Glomerular endothelial cell (primary cell): ENCODE measurements around the gene TMEM179B. TPM values are rescaled to one million over a fixed set of nuclear protein-coding genes. Genes with fewer than 3 reads are reported as not detected.
"Not testable (repeated sequence)": the region's sequence is repeated elsewhere in the genome, so short reads cannot be mapped to it uniquely, and the experiment has no call there.

Source experiments
- DNase-seq: peaks from one replicate; pipeline ENCODE4 v3.0.0-alpha.2; 2011; ENCODE audit warnings: low read depth, low spot score; ENCODE audit errors: extremely low read depth
- total RNA-seq: library from RNA; depleted of rRNA; stranded (reverse); fragments of >200 nt; gene quantifications from 2 replicates; pipeline ENCODE4 v1.2.3, GENCODE V29; 2015

TMEM179B gene, protein sequence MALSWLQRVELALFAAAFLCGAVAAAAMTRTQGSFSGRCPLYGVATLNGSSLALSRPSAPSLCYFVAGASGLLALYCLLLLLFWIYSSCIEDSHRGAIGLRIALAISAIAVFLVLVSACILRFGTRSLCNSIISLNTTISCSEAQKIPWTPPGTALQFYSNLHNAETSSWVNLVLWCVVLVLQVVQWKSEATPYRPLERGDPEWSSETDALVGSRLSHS
- 63.9 and 65.4 TPM in 2 replicates for total RNA-seq

DNA sequence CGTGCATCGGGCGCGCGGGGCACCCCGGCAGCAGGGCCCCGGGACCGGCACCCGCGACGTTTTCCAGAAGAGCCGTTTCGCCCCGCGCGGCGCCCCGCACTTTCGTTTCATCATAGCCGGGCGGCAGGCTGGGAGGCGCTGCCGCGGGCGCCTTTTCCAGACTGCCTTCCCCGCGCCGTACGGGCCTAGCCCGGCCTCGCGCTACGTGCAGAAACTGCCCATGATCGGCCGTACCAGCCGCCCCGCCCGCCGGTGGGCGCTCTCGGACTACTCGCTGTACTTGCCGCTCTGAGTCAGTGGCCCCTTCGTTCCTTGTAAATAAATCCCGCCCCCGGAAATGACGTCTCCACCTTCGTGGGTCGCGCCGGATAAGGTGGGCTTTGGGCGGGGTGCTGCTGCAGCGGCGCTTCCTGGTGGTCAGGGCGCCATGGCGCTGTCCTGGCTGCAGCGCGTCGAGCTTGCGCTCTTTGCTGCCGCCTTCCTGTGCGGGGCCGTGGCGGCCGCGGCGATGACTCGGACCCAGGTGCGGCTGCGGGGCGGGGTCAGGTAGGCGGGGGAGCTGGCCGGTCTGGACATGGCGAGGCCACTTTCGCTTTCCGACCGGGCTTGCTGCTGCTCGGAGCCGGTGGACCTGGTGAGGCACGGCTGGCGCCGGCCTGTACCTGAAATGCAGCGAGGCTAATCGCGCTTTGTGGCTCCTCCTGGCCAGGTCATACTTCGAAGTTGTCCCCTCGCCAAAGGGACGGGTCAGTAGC, at the start of gene TMEM179B:
Gene TMEM179B (plus strand): TSS at position 398 of the 755 bp plus-strand sequence. CDS start 30 bp downstream, at position 428.
- DNase-seq = no peak

DNA sequence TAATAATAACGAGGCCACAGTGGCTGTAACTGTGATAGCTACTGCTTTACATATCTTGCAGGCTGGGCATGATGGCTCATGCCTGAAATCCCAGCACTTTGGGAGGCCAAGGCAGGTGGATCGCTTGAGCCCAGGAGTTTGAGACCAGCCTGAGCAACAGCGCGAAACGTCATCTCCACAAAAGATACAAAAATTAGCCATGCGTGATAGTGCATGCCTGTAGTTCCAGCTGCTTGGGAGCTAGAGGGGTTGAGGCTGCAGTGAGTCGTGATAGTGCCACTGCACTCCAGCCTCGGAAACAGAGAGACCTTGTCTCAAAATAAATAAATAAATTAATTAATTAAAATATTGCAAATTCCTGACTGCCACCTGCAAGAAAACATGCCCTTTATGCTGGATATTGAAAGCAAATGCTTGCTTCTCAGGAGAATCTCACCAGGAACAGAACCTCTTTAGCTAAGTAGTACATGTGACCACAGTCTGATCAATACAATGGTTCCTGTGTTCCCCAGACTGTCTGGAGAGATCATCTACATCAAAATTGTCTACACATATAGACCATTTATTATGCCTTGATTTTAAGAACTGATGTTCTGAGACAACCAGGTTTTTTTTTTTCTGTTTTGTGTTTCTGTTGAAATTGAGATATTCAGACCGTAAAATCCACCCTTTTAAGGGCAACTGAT, 39.6 kb upstream of the TMEM179B start:
- no peak for DNase-seq

DNA sequence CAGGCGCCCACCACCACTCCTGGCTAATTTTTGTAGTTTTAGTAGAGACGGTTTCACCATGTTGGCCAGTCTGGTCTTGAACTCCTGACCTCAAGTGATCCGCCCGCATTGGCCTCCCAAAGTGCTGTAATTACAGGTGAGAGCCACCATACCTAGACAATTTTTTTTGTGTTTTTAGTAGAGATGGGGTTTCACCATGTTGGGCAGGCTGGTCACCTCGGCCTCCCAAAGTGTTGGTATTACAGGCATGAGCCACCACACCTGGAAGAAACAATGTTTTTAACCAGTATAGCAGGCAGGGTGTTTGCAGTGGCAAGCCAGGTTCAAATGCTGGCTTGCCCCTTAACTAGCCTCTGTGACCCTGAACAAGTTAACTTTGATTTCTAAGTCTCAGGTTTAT, 37.3 kb upstream of the TMEM179B start:
- DNase-seq = not testable (repeated sequence)

DNA sequence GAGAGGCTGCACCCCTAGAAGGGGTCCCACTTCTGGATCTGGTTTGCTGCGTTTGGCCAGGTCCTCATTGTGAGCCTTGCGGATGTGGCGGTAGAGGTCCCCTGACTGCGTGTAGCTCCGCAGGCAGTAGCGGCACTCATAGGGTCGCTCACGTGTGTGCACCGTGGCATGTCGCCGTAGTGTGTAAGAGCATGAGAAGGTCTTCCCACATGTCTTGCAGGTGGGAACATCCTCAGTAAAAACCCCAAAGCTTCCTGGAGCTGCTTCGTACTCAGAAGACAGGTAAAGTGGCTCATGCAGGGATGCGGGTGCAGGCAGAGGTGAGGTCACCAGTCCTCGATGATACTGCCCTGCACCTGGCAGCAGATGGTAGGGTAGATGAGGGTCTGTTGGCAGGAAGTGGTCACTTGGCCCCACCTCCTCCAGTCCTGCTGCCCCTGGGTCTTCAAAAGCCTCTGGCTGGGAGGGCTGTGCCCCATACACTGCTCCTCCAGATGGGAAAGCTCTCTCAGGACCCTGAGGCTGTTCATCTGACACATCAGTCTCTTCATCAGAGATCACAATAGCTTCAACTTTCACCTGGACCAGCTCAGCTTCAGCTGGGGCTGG, 34.9 kb upstream of the TMEM179B start:
- DNase-seq = no peak

DNA sequence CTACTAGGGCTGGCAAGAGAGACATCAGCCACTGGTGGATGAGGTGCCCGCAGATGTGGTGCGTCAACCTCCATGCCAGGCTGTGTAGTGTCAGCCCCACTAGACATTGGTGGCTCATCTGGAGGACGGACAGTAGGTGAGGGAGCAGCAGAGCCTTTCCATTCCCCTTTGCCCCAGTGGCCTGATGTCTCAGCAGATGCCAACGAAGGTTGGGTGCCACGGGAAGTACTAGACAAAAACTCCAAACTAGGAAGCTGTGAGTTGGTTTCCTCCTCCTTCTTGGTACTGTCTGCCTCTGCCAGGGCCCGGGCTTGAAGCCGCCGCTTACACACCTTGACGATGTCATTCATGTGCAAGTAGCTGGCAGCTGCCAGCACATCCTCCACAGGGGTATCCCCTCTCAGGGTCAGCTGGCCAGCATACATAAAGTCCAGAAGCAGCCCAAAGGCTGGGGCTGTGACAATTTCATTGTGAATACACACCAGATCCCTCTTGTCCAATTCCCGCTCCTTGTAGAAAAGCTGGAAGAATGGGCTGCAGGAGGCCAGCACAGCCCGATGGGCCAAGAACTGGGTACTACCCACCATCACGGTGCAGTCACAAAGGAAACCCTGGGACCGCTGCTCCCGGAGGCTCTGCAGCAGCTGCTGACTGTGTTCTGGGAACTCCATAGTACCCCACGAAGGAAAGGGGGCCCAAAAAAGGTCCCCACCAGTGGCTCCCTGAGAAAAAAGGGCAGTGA, 34.0 kb upstream of the TMEM179B start:
- no peak for DNase-seq

DNA sequence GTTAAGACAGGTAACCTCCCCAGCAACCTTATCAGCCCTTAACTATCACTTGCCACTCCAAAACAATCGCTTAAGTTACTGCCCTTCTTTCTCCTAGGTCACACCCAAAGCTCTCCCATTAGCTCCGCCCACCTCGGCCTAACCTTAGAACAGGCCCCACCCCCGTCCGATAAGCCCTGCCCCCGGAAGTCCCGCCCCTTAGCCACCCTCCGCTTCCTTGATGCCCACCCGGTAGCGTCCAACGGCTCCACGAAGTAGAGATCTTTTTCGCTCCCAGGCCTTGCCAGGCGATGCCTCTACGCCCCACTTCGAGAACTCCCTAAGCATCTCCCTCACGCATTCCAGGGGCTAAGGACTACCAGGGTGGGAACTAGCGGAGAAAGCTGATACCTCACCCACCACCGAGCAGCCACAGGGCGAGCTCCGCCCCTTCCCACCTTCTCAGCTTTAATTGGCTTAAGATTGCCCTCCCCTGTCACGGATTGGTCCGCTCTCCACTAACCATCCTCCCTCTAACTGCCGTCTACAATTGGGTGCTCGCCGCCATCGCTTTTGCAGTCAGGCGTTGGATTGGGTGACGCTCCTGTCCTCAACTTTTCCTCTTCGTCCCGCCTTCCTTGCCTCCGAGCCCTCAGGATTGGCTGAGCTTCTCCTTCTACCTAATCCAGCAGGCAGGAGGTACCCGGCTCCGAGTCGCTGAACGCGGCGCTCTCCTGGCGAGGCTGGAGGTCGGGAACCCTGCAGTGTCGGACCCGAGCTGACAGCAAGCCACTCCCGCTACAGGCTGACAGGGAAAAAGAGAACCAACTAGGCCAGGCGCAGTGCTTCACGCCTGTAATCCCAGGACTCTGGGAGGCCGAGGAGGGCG, 33.2 kb upstream of the TMEM179B start, which contains the start of gene ZBTB3:
Gene ZBTB3 (minus strand): TSS at position 425 of the 868 bp plus-strand sequence. CDS start 496 bp downstream, outside the sequence.
- peak; percentile 96 for DNase-seq

DNA sequence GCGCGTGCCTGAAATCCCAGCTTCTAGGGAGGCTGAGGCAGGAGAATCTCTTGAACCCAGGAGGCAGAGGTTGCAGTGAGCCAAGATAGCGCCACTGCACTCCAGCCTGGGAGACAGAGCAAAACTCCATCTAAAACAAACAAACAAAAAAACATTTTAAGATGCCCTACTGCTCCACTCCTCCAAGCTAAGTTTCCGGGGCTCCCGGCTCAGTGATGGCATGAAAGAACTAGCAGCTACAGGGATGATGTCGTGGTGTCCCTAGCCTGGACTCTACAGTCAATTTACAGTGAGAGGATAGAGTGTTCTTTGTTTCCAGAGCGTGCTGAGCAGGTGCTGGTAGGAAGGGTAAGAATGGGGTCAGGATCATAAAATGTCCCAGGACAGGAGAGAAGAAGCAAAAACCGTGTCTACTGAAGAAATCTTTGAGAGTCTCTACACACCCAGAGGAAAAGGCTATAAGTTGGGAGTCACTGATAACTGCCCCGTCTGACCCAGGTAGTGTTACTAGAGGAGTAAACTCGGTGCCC, 32.1 kb upstream of the TMEM179B start:
- no peak for DNase-seq

DNA sequence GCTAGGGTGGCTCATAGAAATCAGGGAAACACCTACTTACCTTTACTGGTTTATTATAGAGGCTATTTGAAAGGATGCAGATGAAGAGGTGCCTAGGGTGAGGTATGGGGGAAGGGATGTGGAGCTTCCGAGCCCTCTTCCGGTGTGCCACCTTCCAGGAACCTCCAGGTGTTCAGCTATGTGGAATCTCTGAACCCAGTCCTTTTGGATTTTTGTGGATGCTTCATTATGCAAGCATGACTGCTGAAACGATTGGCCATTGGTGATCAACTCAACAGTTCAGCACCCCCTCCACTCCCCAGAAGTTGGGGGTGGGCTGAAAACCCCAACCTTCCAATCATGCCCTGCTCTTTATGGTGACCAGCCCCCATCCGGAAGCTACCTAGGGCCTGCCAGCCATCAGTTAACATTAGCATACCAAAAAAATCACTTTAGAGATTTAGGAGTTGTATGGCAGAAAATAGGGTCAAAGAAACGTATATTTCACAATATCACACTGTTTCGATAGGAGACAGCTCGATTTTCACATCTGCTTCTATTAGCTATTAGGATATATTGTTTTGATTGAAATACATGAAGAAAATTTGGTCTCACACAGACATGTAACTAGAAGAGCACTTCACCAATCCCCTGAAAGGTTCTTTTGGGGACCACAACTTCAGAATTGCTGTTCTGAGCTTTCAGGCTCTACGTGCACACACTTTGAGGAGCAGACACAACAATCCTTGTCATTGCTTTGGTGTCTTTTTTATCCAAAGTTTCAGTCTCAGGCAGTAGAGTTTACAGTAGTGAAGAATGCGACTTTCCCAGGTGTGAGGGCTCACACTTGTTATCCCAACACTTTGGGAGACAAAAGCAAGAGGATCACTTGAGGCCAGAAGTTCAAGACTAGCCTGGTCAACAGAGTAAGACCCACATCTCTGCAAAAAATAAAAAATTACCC, 29.1 kb upstream of the TMEM179B start:
- DNase-seq = no peak

DNA sequence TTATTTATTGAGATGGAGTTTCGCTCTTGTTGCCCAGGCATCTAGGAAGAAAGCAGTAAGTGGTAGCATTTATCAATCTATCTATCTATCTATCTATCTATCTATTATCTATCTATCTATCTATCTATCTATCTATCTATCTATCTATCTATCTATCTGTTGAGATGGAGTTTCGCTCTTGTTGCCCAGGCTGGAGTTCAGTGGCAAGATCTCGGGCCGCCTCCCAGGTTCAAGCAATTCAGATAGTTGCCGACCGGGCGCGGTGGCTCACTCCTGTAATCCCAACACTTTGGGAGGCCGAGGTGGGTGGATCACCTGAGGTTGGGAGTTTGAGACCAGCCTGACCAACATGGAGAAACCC, 26.4 kb upstream of the TMEM179B start:
- not testable (repeated sequence) for DNase-seq

DNA sequence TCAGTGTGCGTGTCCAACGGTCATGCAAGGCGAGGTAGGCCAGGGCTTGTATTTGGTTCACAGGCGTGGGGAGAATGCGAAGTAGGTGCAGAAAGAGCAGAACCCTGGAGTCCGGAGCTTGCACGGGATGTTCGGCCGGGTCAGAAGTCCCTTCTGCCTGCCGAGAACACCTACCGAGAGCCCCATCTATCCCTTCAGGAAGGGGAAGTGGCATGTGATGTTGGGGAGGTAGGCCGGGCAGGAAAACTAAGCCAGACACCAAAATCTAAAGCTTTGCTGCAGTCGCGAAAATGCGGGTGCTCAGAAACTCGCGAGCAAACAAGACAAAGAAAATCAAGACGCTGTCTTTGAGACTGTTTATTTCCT, 16.4 kb upstream of the TMEM179B start:
- no peak for DNase-seq

DNA sequence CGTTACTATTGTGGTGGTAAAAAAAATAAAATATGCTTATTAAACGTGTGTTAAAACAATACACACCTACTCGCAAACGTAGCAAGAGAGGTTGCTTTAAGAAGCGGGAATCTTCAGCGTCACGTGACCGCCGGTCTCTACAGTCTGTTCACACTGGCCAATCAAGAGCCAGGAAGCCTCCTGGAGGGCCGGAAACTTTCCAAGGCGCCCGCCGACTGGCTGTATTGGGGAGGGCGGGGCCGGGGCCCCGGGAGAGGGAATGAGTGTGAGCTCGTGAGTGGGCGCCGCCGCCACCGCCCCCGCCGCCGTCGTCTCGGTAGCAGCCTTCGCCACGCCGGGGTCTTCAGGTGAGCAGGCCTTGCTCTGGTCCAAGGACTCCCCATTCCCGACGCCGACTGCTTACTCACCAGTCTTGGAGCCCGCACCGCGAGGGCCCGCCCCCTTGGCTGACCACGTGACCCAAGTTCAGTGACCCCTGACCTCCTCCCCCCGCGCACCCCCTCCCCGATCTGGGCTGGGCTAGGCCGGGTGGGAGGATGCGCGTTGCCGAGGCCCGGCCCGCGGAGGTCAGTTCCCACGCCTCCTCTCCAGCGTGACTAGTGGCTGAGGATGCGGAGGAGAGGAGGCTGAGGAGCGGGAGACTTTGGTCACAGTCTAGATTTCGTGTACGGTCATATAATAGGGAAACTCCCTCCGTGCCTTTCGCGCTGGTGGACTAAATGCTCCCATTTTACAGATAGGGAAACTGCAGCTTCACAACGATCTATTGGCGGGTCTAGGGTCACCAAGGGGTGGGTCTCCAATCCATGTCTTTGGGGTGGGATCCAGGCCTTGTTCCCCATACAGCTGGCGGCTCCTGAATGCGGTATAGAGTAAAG, 15.8 kb upstream of the TMEM179B start, which contains the start of gene TAF6L:
Gene TAF6L (plus strand): TSS at position 253 of the 878 bp plus-strand sequence. CDS start 4,388 bp downstream, outside the sequence.
- peak; percentile 87 for DNase-seq

DNA sequence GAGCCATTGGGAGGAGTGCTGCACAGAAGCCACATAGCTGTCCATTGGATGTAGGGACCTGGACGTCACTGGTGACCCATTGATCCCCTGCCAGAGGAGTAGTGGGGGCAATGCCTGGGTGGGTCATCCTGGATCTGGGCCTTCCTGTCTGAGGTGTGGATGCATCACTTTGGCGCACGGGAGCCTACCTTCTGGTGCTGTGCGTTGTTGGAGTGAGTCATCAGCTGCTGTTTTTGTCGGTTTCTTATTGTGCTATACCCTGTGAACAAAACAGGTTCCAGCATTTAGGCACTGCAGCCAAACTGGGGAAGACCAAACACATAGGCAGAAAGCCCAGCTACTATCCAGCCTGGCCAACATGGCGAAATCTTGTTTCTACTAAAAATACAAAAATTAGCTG, 12.8 kb upstream of the TMEM179B start:
- DNase-seq = no peak

DNA sequence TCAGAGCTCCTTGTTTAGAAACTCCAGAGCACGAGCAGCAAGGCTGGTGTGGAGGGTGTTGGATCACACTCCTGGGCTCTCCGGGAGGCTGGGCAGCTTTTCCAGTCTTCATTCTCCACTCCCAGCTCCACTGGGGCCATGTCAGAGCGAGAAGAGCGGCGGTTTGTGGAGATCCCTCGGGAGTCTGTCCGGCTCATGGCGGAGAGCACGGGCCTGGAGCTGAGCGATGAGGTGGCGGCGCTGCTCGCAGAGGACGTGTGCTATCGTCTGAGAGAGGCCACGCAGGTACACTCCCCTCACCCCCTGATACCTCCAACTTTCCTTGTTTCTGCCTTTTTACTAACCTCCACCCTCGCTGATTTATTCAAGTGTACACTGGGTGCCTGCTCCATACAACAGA, 11.6 kb upstream of the TMEM179B start:
- DNase-seq = no peak

DNA sequence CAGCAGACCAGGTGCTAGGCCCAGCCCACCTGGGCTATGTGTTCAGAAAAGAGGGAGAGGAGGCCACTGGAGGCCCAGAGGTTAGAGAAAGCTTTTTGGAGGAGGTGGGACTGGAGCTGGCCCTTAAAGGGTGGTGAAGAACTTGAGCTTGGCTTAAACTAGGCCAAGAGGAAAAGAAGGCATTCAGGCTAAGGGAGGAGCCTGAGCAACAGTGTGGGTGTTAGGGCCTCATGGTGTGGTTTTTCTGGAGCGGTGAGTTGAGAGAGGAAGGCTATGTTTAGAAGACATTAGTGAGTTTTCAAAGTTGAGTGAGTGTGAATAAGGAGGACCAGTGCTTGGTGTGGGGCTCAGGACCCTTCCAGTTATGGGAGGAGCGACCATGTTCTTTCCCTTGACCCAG, 9.8 kb upstream of the TMEM179B start:
- no peak for DNase-seq

DNA sequence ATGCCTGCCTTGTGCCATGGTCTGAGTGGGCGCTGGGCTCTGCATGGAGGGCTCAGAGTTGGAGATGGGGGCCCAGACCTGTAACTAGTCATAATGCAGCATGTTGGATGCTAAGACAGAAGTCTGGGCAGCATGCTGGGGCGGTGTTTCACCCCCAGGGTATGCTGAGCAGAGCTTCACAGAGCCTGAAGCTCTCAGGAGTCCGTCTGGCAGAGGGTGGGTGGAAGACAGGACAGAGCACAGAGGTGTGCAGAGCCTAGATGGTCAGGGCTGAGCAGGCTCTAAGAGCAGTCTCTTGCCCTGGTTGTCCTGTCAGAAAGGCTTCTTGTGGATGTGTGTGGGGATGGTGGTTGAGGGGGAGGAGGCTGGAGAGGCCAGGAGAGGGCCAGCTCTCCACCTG, 8.8 kb upstream of the TMEM179B start:
- DNase-seq = no peak

DNA sequence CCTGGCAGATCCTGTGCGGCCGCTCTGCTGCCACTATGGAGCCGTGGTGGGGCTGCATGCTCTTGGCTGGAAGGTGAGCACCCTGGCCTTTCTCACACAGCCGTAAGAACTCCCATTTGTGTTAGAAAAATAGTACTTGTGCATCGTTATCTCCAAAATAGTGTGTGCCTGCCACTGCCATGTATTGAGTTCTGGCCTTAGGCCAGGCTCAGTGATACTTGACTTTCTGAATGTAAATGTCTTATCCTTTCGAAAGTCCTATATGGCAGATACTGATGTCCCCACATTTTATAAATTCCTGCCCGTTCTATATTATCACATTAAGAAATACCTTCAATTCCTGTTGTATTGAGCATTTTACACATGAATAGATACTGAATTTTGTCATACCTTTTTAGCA, 4.4 kb upstream of the TMEM179B start:
- no peak for DNase-seq

DNA sequence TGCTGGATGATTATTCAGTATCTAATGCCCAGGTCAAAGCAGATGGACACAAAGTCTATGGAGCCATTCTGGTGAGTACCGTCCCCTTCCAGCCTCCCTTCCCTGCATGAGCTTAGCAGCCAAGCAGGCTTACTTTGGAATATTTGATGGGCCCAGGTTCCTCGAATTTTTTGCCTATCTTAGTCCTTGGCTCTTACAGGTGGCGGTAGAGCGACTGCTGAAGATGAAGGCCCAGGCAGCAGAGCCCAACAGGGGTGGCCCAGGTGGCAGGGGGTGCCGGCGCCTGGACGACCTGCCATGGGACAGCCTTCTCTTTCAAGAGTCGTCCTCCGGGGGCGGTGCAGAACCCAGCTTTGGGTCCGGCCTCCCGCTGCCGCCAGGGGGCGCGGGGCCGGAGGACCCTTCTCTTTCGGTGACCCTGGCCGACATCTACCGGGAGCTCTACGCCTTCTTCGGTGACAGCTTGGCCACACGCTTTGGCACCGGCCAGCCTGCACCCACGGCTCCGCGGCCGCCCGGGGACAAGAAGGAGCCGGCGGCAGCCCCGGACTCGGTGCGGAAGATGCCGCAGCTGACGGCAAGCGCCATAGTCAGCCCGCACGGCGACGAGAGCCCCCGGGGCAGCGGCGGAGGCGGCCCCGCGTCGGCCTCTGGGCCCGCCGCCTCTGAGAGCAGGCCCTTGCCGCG, 741 bp upstream of the TMEM179B start:
- DNase-seq = no peak
